GM12878 (cell line): ENCODE data around the gene EIF3A. TPM values are rescaled to one million over a fixed set of nuclear protein-coding genes. Genes with fewer than 3 reads are reported as not detected.

Experiments used
- ATAC-seq: fragments of 200-7000 bp; cut with Tn5 transposase; 3 replicates; pipeline ENCODE4 v1.9.1; 2020; ENCODE audit warnings: mild to moderate bottlenecking, moderate library complexity
- BruUV-seq: library from RNA; stranded (reverse); fragments of 400-500 nt; replicated peaks from 2 replicates; lab custom pipeline; 2021; lab: Mats Ljungman, UMichigan
- CTCF ChIA-PET: fragments of 300-600 bp; sonication (Branson Sonifier 250); formaldehyde crosslinking; extraction: SDS; loops from one replicate; lab custom pipeline; 2021; ENCODE audit warnings: inconsistent platforms; lab: Yijun Ruan, JAX
- POLR2A ChIA-PET: fragments of 350-600 bp; formaldehyde crosslinking; extraction: SDS; loops from one replicate; lab custom pipeline; 2021; ENCODE audit warnings: inconsistent platforms; lab: Charles Lee
- RAD21 ChIA-PET: fragments of 300-600 bp; sonication (Branson Sonifier 250); formaldehyde crosslinking; loops from one replicate; lab custom pipeline; 2023; ENCODE audit warnings: antibody characterized with exemption; ENCODE audit not compliant: unreplicated experiment; lab: Charles Lee
- SMC1A ChIA-PET: fragments of 300-600 bp; sonication (Branson Sonifier 250); formaldehyde crosslinking; loops from one replicate; lab custom pipeline; 2023; ENCODE audit not compliant: unreplicated experiment, uncharacterized antibody; lab: Charles Lee
- DNase-seq: peaks from one replicate; pipeline ENCODE4 v3.0.0-alpha.2; 2011; ENCODE audit warnings: low read depth, low spot score
- FAIRE-seq: peaks from 3 replicates; lab custom pipeline; 2011; peaks lifted over from hg19 to GRCh38; lab: Jason Lieb, UNC
- H2AFZ ChIP-seq: 2 replicates; pipeline ENCODE4 v1.6.0; 2011; ENCODE audit warnings: low read depth, low read length, control low read depth; ENCODE audit not compliant: control insufficient read depth
- H3K27ac ChIP-seq: 2 replicates; pipeline ENCODE4 v1.5.1; 2011; ENCODE audit warnings: control low read depth; ENCODE audit not compliant: control insufficient read depth, insufficient read depth
- H3K27me3 ChIP-seq, 2 experiments: replicated peaks in 1 of 2; 2 replicates each; pipeline versions ENCODE4 v1.6.0 to v1.6.1; 2011; ENCODE audit warnings: low read length in 1 of 2; ENCODE audit not compliant: control insufficient read depth in 2 of 2, insufficient read depth in 2 of 2
- H3K36me3 ChIP-seq, 2 experiments: 2 replicates each; pipeline ENCODE4 v1.5.1; 2011; ENCODE audit warnings: low read length in 1 of 2; ENCODE audit not compliant: control insufficient read depth in 2 of 2, insufficient read depth in 2 of 2
- H3K4me1 ChIP-seq: 2 replicates; pipeline ENCODE4 v1.6.1; 2011; ENCODE audit warnings: mild to moderate bottlenecking, low read length, moderate library complexity, mixed read lengths; ENCODE audit not compliant: control insufficient read depth, insufficient read depth
- H3K4me2 ChIP-seq: 2 replicates; pipeline ENCODE4 v1.6.0; 2011; ENCODE audit warnings: control low read depth; ENCODE audit not compliant: control insufficient read depth, insufficient read depth
- H3K4me3 ChIP-seq: fragments of 200-600 bp; sonication (generic); 2 replicates; pipeline ENCODE4 v1.5.1; 2016
- H3K79me2 ChIP-seq: 2 replicates; pipeline ENCODE4 v1.6.0; 2011; ENCODE audit warnings: low read length; ENCODE audit not compliant: control insufficient read depth, insufficient read depth
- H3K9ac ChIP-seq: 2 replicates; pipeline ENCODE4 v1.8.0; 2011; ENCODE audit warnings: low read length, control low read depth, mixed read lengths; ENCODE audit not compliant: control insufficient read depth, insufficient read depth
- H3K9me3 ChIP-seq: replicated peaks from 3 replicates; pipeline ENCODE4 v1.5.1; 2011; ENCODE audit warnings: mild to moderate bottlenecking, low read length; ENCODE audit not compliant: control insufficient read depth, insufficient read depth
- H4K20me1 ChIP-seq: 2 replicates; pipeline ENCODE4 v1.6.0; 2011; ENCODE audit not compliant: control insufficient read depth, insufficient read depth
- BMI1 ChIP-seq: fragments of 450-650 bp; IDR thresholded peaks from 2 replicates; pipeline ENCODE4 v1.6.1; 2016; ENCODE audit warnings: mild to moderate bottlenecking, moderate library complexity, borderline replicate concordance
- ESRRA ChIP-seq: IDR thresholded peaks from 2 replicates; pipeline ENCODE4 v1.6.1; 2012; ENCODE audit warnings: mild to moderate bottlenecking, low read length, improper control_type of control experiment
- HDAC2 ChIP-seq: fragments of 200-600 bp; sonication (generic); IDR thresholded peaks from 2 replicates; pipeline ENCODE4 v1.6.1; 2017
- HDGF ChIP-seq: fragments of 450-650 bp; IDR thresholded peaks from 2 replicates; pipeline ENCODE4 v1.6.1; 2016; ENCODE audit warnings: antibody characterized with exemption
- IRF4 ChIP-seq: IDR thresholded peaks from 2 replicates; pipeline ENCODE4 v1.6.1; 2011; ENCODE audit warnings: low read depth, low read length
- MYC ChIP-seq: IDR thresholded peaks from 2 replicates; pipeline ENCODE4 v1.6.1; 2011; ENCODE audit warnings: mild to moderate bottlenecking, low read length, moderate library complexity, inconsistent platforms; ENCODE audit not compliant: insufficient read depth, insufficient replicate concordance, insufficient read length, severe bottlenecking
- SPI1 ChIP-seq: IDR thresholded peaks from 2 replicates; pipeline ENCODE4 v1.6.1; 2011; ENCODE audit warnings: low read depth, mild to moderate bottlenecking, low read length, moderate library complexity, borderline replicate concordance; ENCODE audit not compliant: insufficient read depth
- TARDBP ChIP-seq: IDR thresholded peaks from 2 replicates; pipeline ENCODE4 v1.6.1; 2016; ENCODE audit warnings: borderline replicate concordance
- WGBS: methylation state at CpG from one replicate; pipeline ENCODE4 v1.1.6; 2016; ENCODE audit warnings: low lambda C conversion rate; ENCODE audit not compliant: insufficient replicate concordance, insufficient coverage; ENCODE audit errors: missing lambda C conversion rate; 5-methylcytosine and 5-hydroxymethylcytosine counted together
- in situ Hi-C: fragments of 300-500 bp; cut with MboI; formaldehyde crosslinking; loops from 9 replicates; pipeline ENCODE4 v1.14.3; 2018; ENCODE audit warnings: mixed read lengths
- intact Hi-C: fragments of 100-400 bp; cut with micrococcal nuclease; formaldehyde crosslinking; loops from one replicate; pipeline ENCODE4 v1.14.2; 2022; ENCODE audit not compliant: unreplicated experiment
- polyA plus RNA-seq, 11 experiments: library from polyadenylated mRNA; depleted of rRNA in 4 of 11; unstranded in 6 of 11; stranded (reverse) in 5 of 11; fragments of >200 nt; fragmentation: Nextera tagmentation in 4 of 11; fragmentation: Illumina TruSeq in 1 of 11; extraction: Ambion mirVana in 4 of 11; extraction: Trizol in 1 of 11; gene quantifications; 1 replicate in 1 of 11; 2 replicates in 10 of 11; pipeline versions ENCODE4 v1.2.1 to v1.2.3, GENCODE V29; 2011 to 2016; ENCODE audit warnings: inconsistent platforms in 2 of 11, missing spikeins in 2 of 11, low read depth in 1 of 11
- total RNA-seq, 4 experiments: library from RNA; depleted of rRNA in 3 of 4; stranded (reverse); fragments of >200 nt in 3 of 4; fragmentation: Illumina TruSeq in 1 of 4; extraction: Trizol in 1 of 4; gene quantifications; 2 replicates each; pipeline versions ENCODE4 v1.2.1 to v1.2.3, GENCODE V29; 2013 to 2021
- TF ChIP-seq, protein P1 (sequence below): IDR thresholded peaks from 2 replicates; pipeline ENCODE4 v1.6.1; 2012; ENCODE audit warnings: low read depth, low read length, improper control_type of control experiment
- TF ChIP-seq, protein P2 (sequence below): IDR thresholded peaks from 2 replicates; pipeline ENCODE4 v1.6.1; 2011; ENCODE audit warnings: low read depth, low read length, improper control_type of control experiment, borderline replicate concordance
- TF ChIP-seq, protein P3 (sequence below): IDR thresholded peaks from 2 replicates; pipeline ENCODE4 v1.6.1; 2011; ENCODE audit warnings: borderline replicate concordance, low read depth, mild to moderate bottlenecking, moderate library complexity, low read length; ENCODE audit not compliant: insufficient read depth, poor library complexity, severe bottlenecking

The EIF3A gene
- total and polyA plus RNA-seq, 10 of the 15 experiments (the other 5 are each of a cell fraction or from before 2014, with no cell fraction given) = 42.3 to 195 (median 96.3) TPM

DNA sequence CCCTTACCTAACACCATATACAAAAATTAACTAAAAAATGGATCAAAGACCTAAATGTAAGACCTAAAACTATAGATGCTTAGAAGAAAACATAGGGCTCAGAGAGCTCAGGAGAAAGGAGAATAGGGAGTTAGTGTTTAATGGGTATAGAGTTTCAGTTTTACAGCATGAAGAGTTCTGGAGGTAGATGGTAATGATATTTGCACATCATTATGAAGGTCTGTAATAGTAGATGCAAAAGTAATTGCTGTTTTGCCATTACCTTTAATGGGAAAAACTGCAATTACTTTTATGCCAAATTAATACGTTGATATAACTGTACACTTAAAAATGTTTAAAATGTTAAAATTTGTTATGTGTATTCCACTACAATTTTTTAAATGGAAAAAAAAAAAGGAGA is 90.3 kb downstream of the EIF3A start:
- intact Hi-C loops = no loop called here
- Histone ChIP-seq H3K9ac (no peak overlapping the region), H3K27me3 (peaks cover 2% of the 10 kb centered on the region in 2 experiments; a peak in 2 of 4 replicates), H3K4me2 (no peak overlapping the region), H3K27ac (no peak overlapping the region), H2AFZ (no peak overlapping the region), H3K4me1 (peaks cover 14% of the 10 kb centered on the region), H3K36me3 (no peaks in the 10 kb centered on the region), H4K20me1 (no peaks in the 10 kb centered on the region), H3K9me3 (peaks cover 2% of the 10 kb centered on the region; the same call in 2 of the 3 replicates), H3K4me3 (no peak overlapping the region), H3K79me2 (no peaks in the 10 kb centered on the region)
- ChIA-PET POLR2A (no interaction called here), SMC1A (no interaction called here), CTCF (no interaction called here), RAD21 (no interaction called here)
- no peak for ATAC-seq
- TF ChIP-seq HDAC2 (no peak), ESRRA (no peak), MYC (no peak), HDGF (no peak), IRF4 (no peak), BMI1 (no peak), SPI1 (no peak), TARDBP (no peak)
- TF ChIP-seq, protein P1, sequence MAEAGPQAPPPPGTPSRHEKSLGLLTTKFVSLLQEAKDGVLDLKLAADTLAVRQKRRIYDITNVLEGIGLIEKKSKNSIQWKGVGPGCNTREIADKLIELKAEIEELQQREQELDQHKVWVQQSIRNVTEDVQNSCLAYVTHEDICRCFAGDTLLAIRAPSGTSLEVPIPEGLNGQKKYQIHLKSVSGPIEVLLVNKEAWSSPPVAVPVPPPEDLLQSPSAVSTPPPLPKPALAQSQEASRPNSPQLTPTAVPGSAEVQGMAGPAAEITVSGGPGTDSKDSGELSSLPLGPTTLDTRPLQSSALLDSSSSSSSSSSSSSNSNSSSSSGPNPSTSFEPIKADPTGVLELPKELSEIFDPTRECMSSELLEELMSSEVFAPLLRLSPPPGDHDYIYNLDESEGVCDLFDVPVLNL = no peak
- TF ChIP-seq, protein P2, sequence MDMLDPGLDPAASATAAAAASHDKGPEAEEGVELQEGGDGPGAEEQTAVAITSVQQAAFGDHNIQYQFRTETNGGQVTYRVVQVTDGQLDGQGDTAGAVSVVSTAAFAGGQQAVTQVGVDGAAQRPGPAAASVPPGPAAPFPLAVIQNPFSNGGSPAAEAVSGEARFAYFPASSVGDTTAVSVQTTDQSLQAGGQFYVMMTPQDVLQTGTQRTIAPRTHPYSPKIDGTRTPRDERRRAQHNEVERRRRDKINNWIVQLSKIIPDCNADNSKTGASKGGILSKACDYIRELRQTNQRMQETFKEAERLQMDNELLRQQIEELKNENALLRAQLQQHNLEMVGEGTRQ = no peak
- TF ChIP-seq, protein P3, sequence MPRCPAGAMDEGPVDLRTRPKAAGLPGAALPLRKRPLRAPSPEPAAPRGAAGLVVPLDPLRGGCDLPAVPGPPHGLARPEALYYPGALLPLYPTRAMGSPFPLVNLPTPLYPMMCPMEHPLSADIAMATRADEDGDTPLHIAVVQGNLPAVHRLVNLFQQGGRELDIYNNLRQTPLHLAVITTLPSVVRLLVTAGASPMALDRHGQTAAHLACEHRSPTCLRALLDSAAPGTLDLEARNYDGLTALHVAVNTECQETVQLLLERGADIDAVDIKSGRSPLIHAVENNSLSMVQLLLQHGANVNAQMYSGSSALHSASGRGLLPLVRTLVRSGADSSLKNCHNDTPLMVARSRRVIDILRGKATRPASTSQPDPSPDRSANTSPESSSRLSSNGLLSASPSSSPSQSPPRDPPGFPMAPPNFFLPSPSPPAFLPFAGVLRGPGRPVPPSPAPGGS = no peak
- no TSS peak for BruUV-seq
- in situ Hi-C loops = no loop called here
- FAIRE-seq = no peak
- DNase-seq = no peak
- WGBS = 87% methylated on average over 1 of the region's 1 CpG
